Lower leg skin (tissue), 4 donors: ENCODE data around the gene BSG. TPM values are rescaled to one million over a fixed set of nuclear protein-coding genes. Genes with fewer than 3 reads are reported as not detected.
A peak's percentile ranks its signal among the peaks of the same experiment; 100 is the strongest.

Experiments used
- DNase-seq, 2 donors: peaks; one replicate each; pipeline ENCODE4 v3.0.0-alpha.2; 2019; ENCODE audit warnings: low spot score in 2 of 2
- H3K4me3 ChIP-seq: fragments of 200-600 bp; sonication (generic); 2 replicates; pipeline ENCODE4 v1.5.1; 2017; ENCODE audit warnings: mild to moderate bottlenecking, low read depth; ENCODE audit not compliant: poor library complexity, severe bottlenecking
- CTCF ChIP-seq, 3 donors: fragments of 450-650 bp; IDR thresholded peaks; one replicate each; pipeline ENCODE4 v1.5.1; 2016; ENCODE audit warnings: antibody characterized with exemption in 3 of 3, mild to moderate bottlenecking in 3 of 3, moderate library complexity in 2 of 3
- POLR2A ChIP-seq, 2 donors: fragments of 450-650 bp; IDR thresholded peaks; one replicate each; pipeline ENCODE4 v1.6.1; 2016 to 2017; ENCODE audit warnings: antibody characterized with exemption in 2 of 2, mild to moderate bottlenecking in 1 of 2, moderate library complexity in 1 of 2
- WGBS, 2 donors: methylation state at CpG; one replicate each; pipeline ENCODE4 v1.1.5; 2018; 5-methylcytosine and 5-hydroxymethylcytosine counted together
- intact Hi-C: fragments of 100-400 bp; cut with DNase I; formaldehyde crosslinking; loops from one replicate; pipeline ENCODE4 v1.15.0; 2023; ENCODE audit warnings: low total_unique reads
- total RNA-seq, 4 donors: library from RNA; depleted of rRNA; stranded (reverse); fragments of >200 nt; gene quantifications; one replicate each; pipeline ENCODE4 v1.1.0, GENCODE V29; 2016

The BSG gene
- total RNA-seq, 4 donors from 2014 or later = 288 to 344 (median 307) TPM

- DNase-seq = no peak
- H3K4me3 ChIP-seq = no peak overlapping the region
- WGBS, 2 donors = 77 to 78% methylated on average over 29 to 30 of the region's 30 CpGs
- intact Hi-C loops = no loop called here
- TF ChIP-seq CTCF (IDR thresholded peaks at IDR 0.05) (no peak), POLR2A (IDR thresholded peaks at IDR 0.05) (no peak)
Measured at GRCh38 chr19:608155-609003, 36.0 kb downstream of the BSG start.

- intact Hi-C loops = no loop called here
- 65 to 66% methylated on average over 19 to 21 of the region's 22 CpGs for WGBS, 2 donors
- TF ChIP-seq POLR2A (IDR thresholded peaks at IDR 0.05) (no peak), CTCF (IDR thresholded peaks at IDR 0.05) (no peak)
- DNase-seq = peak; percentile 33 to 91
- no peak overlapping the region for H3K4me3 ChIP-seq
Measured at GRCh38 chr19:609004-609346, 36.6 kb downstream of the BSG start.

- intact Hi-C loops = no loop called here
- DNase-seq = no peak
- 16 to 39% methylated on average over 9 to 37 of the region's 38 CpGs for WGBS, 2 donors
- no peak for TF ChIP-seq CTCF (IDR thresholded peaks at IDR 0.05)
- TF ChIP-seq POLR2A (IDR thresholded peaks at IDR 0.05) = no peak
- H3K4me3 ChIP-seq = no peak overlapping the region
Measured at GRCh38 chr19:610071-610800, 37.8 kb downstream of the BSG start.

- DNase-seq = no peak
- 12 to 15% methylated on average over 31 to 36 of the region's 36 CpGs for WGBS, 2 donors
- intact Hi-C loops = no loop called here
- H3K4me3 ChIP-seq = no peak overlapping the region
- no peak for TF ChIP-seq POLR2A (IDR thresholded peaks at IDR 0.05)
- TF ChIP-seq CTCF (IDR thresholded peaks at IDR 0.05) = no peak
Measured at GRCh38 chr19:610801-611480, 38.5 kb downstream of the BSG start.

DNA sequence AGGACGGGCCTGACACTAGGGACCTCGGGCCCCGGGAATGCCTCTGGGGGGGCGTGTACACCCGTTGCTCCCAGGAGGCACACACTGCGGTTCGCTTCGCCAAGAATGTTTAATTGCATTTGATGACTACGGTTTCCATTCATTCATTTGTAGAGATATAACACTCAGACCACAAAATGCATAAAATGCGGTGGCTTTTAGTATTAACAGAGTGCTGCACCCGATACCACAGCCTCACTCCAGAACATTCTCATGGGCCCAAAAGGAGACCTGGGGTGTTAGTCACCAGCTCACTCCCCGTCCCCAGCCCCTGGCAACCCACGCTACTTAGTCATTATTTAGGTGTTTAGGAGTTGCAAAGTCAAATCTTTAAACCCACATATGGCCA, 39.1 kb downstream of the BSG start:
- TF ChIP-seq CTCF (IDR thresholded peaks at IDR 0.05) (no peak), POLR2A (IDR thresholded peaks at IDR 0.05) (no peak)
- DNase-seq = no peak
- intact Hi-C loops = no loop called here
- no peak overlapping the region for H3K4me3 ChIP-seq
- WGBS, 2 donors = 30 to 39% methylated on average over 13 of the region's 13 CpGs
